KOPT-K1 (cell line): ENCODE data around the gene C3orf20.
"Not testable (repeated sequence)": the region's sequence is repeated elsewhere in the genome, so short reads cannot be mapped to it uniquely, and the experiment has no call there.

Experiments
- H3K27ac ChIP-seq: fragments of 200-600 bp; sonication (generic); 2 replicates; pipeline ENCODE4 v1.5.1; 2016; ENCODE audit warnings: antibody characterized with exemption, mild to moderate bottlenecking, low read depth, low read length; ENCODE audit not compliant: poor library complexity, severe bottlenecking
- H3K36me3 ChIP-seq: fragments of 200-600 bp; sonication (generic); 2 replicates; pipeline ENCODE4 v1.5.1; 2017; ENCODE audit warnings: antibody characterized with exemption, mild to moderate bottlenecking, low read length, moderate library complexity; ENCODE audit not compliant: insufficient read depth
- H3K9me3 ChIP-seq: fragments of 200-600 bp; sonication (generic); 2 replicates; pipeline ENCODE4 v1.5.1; 2017; ENCODE audit warnings: antibody characterized with exemption, low read length, mild to moderate bottlenecking; ENCODE audit not compliant: insufficient read depth, poor library complexity, severe bottlenecking

Gene C3orf20

GRCh38 chr3:14744556-14744955 lies 69.6 kb downstream of the C3orf20 start:
- peaks cover 5% of the 10 kb centered on the region for H3K9me3 ChIP-seq
- H3K27ac ChIP-seq = no peak overlapping the region
- no peaks in the 10 kb centered on the region for H3K36me3 ChIP-seq

GRCh38 chr3:14750650-14751049 lies 75.7 kb downstream of the C3orf20 start:
- Histone ChIP-seq H3K36me3 (no peaks in the 10 kb centered on the region), H3K9me3 (peaks cover 15% of the 10 kb centered on the region), H3K27ac (no peak overlapping the region)

- not testable (repeated sequence) for H3K36me3 ChIP-seq, H3K27ac ChIP-seq
- H3K9me3 ChIP-seq = peaks cover 15% of the 10 kb centered on the region
Observed at GRCh38 chr3:14752979-14753378, 78.0 kb downstream of the C3orf20 start.

GRCh38 chr3:14757153-14757700 lies 82.3 kb downstream of the C3orf20 start:
- Histone ChIP-seq H3K9me3 (no peaks in the 10 kb centered on the region), H3K27ac (no peak overlapping the region), H3K36me3 (no peaks in the 10 kb centered on the region)

- H3K27ac ChIP-seq = no peak overlapping the region
- H3K9me3 ChIP-seq = no peaks in the 10 kb centered on the region
- H3K36me3 ChIP-seq = no peaks in the 10 kb centered on the region
Observed at GRCh38 chr3:14758297-14758696, 83.4 kb downstream of the C3orf20 start.

GRCh38 chr3:14758959-14759358 lies 84.0 kb downstream of the C3orf20 start:
- Histone ChIP-seq H3K9me3 (no peaks in the 10 kb centered on the region), H3K36me3 (no peaks in the 10 kb centered on the region), H3K27ac (no peak overlapping the region)

GRCh38 chr3:14760185-14760584 lies 85.2 kb downstream of the C3orf20 start:
- Histone ChIP-seq H3K27ac (no peak overlapping the region), H3K9me3 (no peaks in the 10 kb centered on the region), H3K36me3 (no peaks in the 10 kb centered on the region)

- Histone ChIP-seq H3K27ac (no peak overlapping the region), H3K9me3 (no peaks in the 10 kb centered on the region), H3K36me3 (no peaks in the 10 kb centered on the region)
Observed at GRCh38 chr3:14761121-14761672, 86.3 kb downstream of the C3orf20 start.

- no peak overlapping the region for H3K27ac ChIP-seq
- H3K9me3 ChIP-seq = no peaks in the 10 kb centered on the region
- H3K36me3 ChIP-seq = no peaks in the 10 kb centered on the region
Observed at GRCh38 chr3:14761866-14762265, 86.9 kb downstream of the C3orf20 start.

GRCh38 chr3:14762701-14763100 lies 87.8 kb downstream of the C3orf20 start:
- Histone ChIP-seq H3K27ac (no peak overlapping the region), H3K9me3 (no peaks in the 10 kb centered on the region), H3K36me3 (no peaks in the 10 kb centered on the region)

- H3K27ac ChIP-seq = no peak overlapping the region
- no peaks in the 10 kb centered on the region for H3K9me3 ChIP-seq
- H3K36me3 ChIP-seq = no peaks in the 10 kb centered on the region
Observed at GRCh38 chr3:14764331-14765059, 89.6 kb downstream of the C3orf20 start.

- H3K27ac ChIP-seq = peak overlapping the region; percentile 77
Observed at GRCh38 chr3:14765060-14765400, 90.1 kb downstream of the C3orf20 start.

GRCh38 chr3:14765576-14766427 lies 90.9 kb downstream of the C3orf20 start:
- peak overlapping the region; percentile 77 for H3K27ac ChIP-seq

More at GRCh38 chr3:14765060-14765400, 90.1 kb downstream of the C3orf20 start:
- Histone ChIP-seq H3K36me3 (no peaks in the 10 kb centered on the region), H3K9me3 (no peaks in the 10 kb centered on the region)

GRCh38 chr3:14766428-14767244 lies 91.7 kb downstream of the C3orf20 start:
- peak overlapping the region; percentile 77 for H3K27ac ChIP-seq
- no peaks in the 10 kb centered on the region for H3K36me3 ChIP-seq
- H3K9me3 ChIP-seq = no peaks in the 10 kb centered on the region

More at GRCh38 chr3:14765576-14766427, 90.9 kb downstream of the C3orf20 start:
- Histone ChIP-seq H3K36me3 (no peaks in the 10 kb centered on the region), H3K9me3 (no peaks in the 10 kb centered on the region)
